IMR-90 (cell line): ENCODE measurements around the gene SLC19A2. TPM values are rescaled to one million over a fixed set of nuclear protein-coding genes. Genes with fewer than 3 reads are reported as not detected.

ENCODE experiments used
- ATAC-seq: fragments of 200-7000 bp; cut with Tn5 transposase; 2 replicates; pipeline ENCODE4 v1.9.1; 2020; ENCODE audit warnings: low read depth, mild to moderate bottlenecking, moderate library complexity
- BruUV-seq: library from RNA; stranded (reverse); fragments of 400-500 nt; replicated peaks from 2 replicates; lab custom pipeline; 2021; lab: Mats Ljungman, UMichigan
- CTCF ChIA-PET: fragments of 300-600 bp; formaldehyde crosslinking; extraction: SDS; loops from one replicate; lab custom pipeline; 2021; ENCODE audit warnings: antibody characterized with exemption; lab: Yijun Ruan, JAX
- POLR2A ChIA-PET: fragments of 300-600 bp; sonication (Branson Sonifier 250); formaldehyde crosslinking; loops from one replicate; lab custom pipeline; 2022; ENCODE audit warnings: antibody characterized with exemption; ENCODE audit not compliant: unreplicated experiment; lab: Charles Lee
- DNase-seq: peaks from one replicate; pipeline ENCODE4 v3.0.0; 2013
- H2AFZ ChIP-seq: replicated peaks from 2 replicates; pipeline ENCODE3; 2013; ENCODE audit warnings: low read length, mild to moderate bottlenecking; ENCODE audit not compliant: poor library complexity
- H2AK5ac ChIP-seq: 2 replicates; pipeline ENCODE4 v1.6.1; 2013; ENCODE audit warnings: low read depth, low read length, inconsistent platforms
- H2AK9ac ChIP-seq: replicated peaks from 2 replicates; pipeline ENCODE3; 2013; ENCODE audit warnings: mild to moderate bottlenecking, low read depth, low read length, moderate library complexity; ENCODE audit not compliant: poor library complexity
- H2BK120ac ChIP-seq: 2 replicates; pipeline ENCODE4 v1.6.1; 2013; ENCODE audit warnings: low read depth, low read length, inconsistent platforms
- H2BK15ac ChIP-seq: 3 replicates; pipeline ENCODE4 v1.6.1; 2013; ENCODE audit warnings: low read depth, low read length, inconsistent platforms
- H2BK20ac ChIP-seq: 2 replicates; pipeline ENCODE4 v1.6.1; 2013; ENCODE audit warnings: low read depth, mild to moderate bottlenecking, inconsistent platforms, low read length, moderate library complexity
- H2BK5ac ChIP-seq: 2 replicates; pipeline ENCODE4 v1.6.1; 2013; ENCODE audit warnings: mild to moderate bottlenecking, low read depth, low read length, inconsistent platforms; ENCODE audit not compliant: poor library complexity, severe bottlenecking
- H3K14ac ChIP-seq: replicated peaks from 2 replicates; pipeline ENCODE4 v1.6.1; 2013; ENCODE audit warnings: low read depth, low read length, inconsistent platforms
- H3K18ac ChIP-seq: 2 replicates; pipeline ENCODE4 v1.6.1; 2013; ENCODE audit warnings: low read depth, low read length, control low read depth
- H3K23ac ChIP-seq: 2 replicates; pipeline ENCODE4 v1.6.1; 2013; ENCODE audit warnings: low read depth, low read length, inconsistent platforms
- H3K27ac ChIP-seq: 2 replicates; pipeline ENCODE4 v1.5.1; 2013; ENCODE audit warnings: mild to moderate bottlenecking, control low read depth, low read length; ENCODE audit not compliant: insufficient read depth
- H3K27me3 ChIP-seq: 2 replicates; pipeline ENCODE4 v1.6.1; 2013; ENCODE audit warnings: low read length; ENCODE audit not compliant: control insufficient read depth, insufficient read depth
- H3K36me3 ChIP-seq: 2 replicates; pipeline ENCODE4 v1.6.1; 2013; ENCODE audit warnings: low read length, mixed read lengths; ENCODE audit not compliant: control insufficient read depth, insufficient read depth
- H3K4ac ChIP-seq: 2 replicates; pipeline ENCODE4 v1.6.1; 2013; ENCODE audit warnings: low read depth, low read length, inconsistent platforms
- H3K4me1 ChIP-seq: 2 replicates; pipeline ENCODE4 v1.6.1; 2013; ENCODE audit warnings: low read length, mixed read lengths; ENCODE audit not compliant: control insufficient read depth, insufficient read depth
- H3K4me2 ChIP-seq: 2 replicates; pipeline ENCODE4 v1.6.1; 2013; ENCODE audit warnings: low read depth, mild to moderate bottlenecking, control low read depth, low read length, moderate library complexity
- H3K4me3 ChIP-seq: 2 replicates; pipeline ENCODE4 v1.5.1; 2013; ENCODE audit warnings: low read depth, mild to moderate bottlenecking, control low read depth, low read length, moderate library complexity; ENCODE audit not compliant: insufficient read depth
- H3K56ac ChIP-seq: 2 replicates; pipeline ENCODE4 v1.6.1; 2013; ENCODE audit warnings: low read length, inconsistent platforms; ENCODE audit not compliant: insufficient read depth; ENCODE audit errors: extremely low read depth
- H3K79me1 ChIP-seq, 2 experiments: 2 replicates each; pipeline ENCODE4 v1.6.1; 2013; ENCODE audit warnings: low read length in 2 of 2, inconsistent platforms in 1 of 2, low read depth in 1 of 2
- H3K9ac ChIP-seq: 2 replicates; pipeline ENCODE4 v1.6.1; 2013; ENCODE audit warnings: low read depth, low read length, control low read depth
- H3K9me1 ChIP-seq: 2 replicates; pipeline ENCODE4 v1.6.1; 2013; ENCODE audit warnings: low read length, inconsistent platforms; ENCODE audit not compliant: insufficient read depth
- H3K9me3 ChIP-seq: 2 replicates; pipeline ENCODE4 v1.6.1; 2013; ENCODE audit warnings: low read length; ENCODE audit not compliant: control insufficient read depth, insufficient read depth
- H4K20me1 ChIP-seq: 2 replicates; pipeline ENCODE4 v1.6.1; 2013; ENCODE audit warnings: low read length, inconsistent platforms; ENCODE audit not compliant: insufficient read depth
- H4K5ac ChIP-seq: 2 replicates; pipeline ENCODE4 v1.6.1; 2013; ENCODE audit warnings: mild to moderate bottlenecking, low read depth, low read length, control low read depth
- H4K8ac ChIP-seq, 2 experiments: 2 replicates each; pipeline ENCODE4 v1.6.1; 2013; ENCODE audit warnings: low read depth in 2 of 2, low read length in 2 of 2, control low read depth in 1 of 2, inconsistent platforms in 1 of 2
- H4K91ac ChIP-seq: 2 replicates; pipeline ENCODE4 v1.6.1; 2013; ENCODE audit warnings: low read depth, low read length, inconsistent platforms; ENCODE audit not compliant: insufficient read depth
- BHLHE40 ChIP-seq: fragments of 150-350 bp; IDR thresholded peaks from 2 replicates; pipeline ENCODE4 v1.6.1; 2016; ENCODE audit warnings: mild to moderate bottlenecking, low read depth, low read length
- CEBPB ChIP-seq: IDR thresholded peaks from 2 replicates; pipeline ENCODE4 v1.6.1; 2012; ENCODE audit warnings: low read depth, low read length, improper control_type of control experiment
- CHD1 ChIP-seq: IDR thresholded peaks from 2 replicates; pipeline ENCODE4 v1.6.1; 2012; ENCODE audit warnings: low read depth, low read length, improper control_type of control experiment
- MAFK ChIP-seq: IDR thresholded peaks from 2 replicates; pipeline ENCODE4 v1.6.1; 2012; ENCODE audit warnings: low read depth, low read length, improper control_type of control experiment
- MAZ ChIP-seq: IDR thresholded peaks from 2 replicates; pipeline ENCODE4 v1.6.1; 2012; ENCODE audit warnings: low read depth, mild to moderate bottlenecking, low read length, improper control_type of control experiment, moderate library complexity, borderline replicate concordance
- MXI1 ChIP-seq: IDR thresholded peaks from 2 replicates; pipeline ENCODE4 v1.6.1; 2012; ENCODE audit warnings: low read depth, mild to moderate bottlenecking, low read length, moderate library complexity, borderline replicate concordance
- NFE2L2 ChIP-seq: fragments of 150-350 bp; IDR thresholded peaks from 2 replicates; pipeline ENCODE4 v1.6.1; 2016; ENCODE audit warnings: low read depth, mild to moderate bottlenecking, low read length
- RAD21 ChIP-seq: IDR thresholded peaks from 2 replicates; pipeline ENCODE4 v1.6.1; 2012; ENCODE audit warnings: low read length, improper control_type of control experiment
- RCOR1 ChIP-seq: IDR thresholded peaks from 2 replicates; pipeline ENCODE4 v1.6.1; 2012; ENCODE audit warnings: mild to moderate bottlenecking, low read length, improper control_type of control experiment; ENCODE audit not compliant: insufficient replicate concordance
- RFX5 ChIP-seq: IDR thresholded peaks from 2 replicates; pipeline ENCODE4 v1.8.0; 2012; ENCODE audit warnings: low read depth, mild to moderate bottlenecking, low read length, moderate library complexity
- SMC3 ChIP-seq: fragments of 150-350 bp; IDR thresholded peaks from 2 replicates; pipeline ENCODE4 v1.6.1; 2016; ENCODE audit warnings: low read depth, mild to moderate bottlenecking, antibody characterized with exemption, low read length, moderate library complexity
- WGBS, 2 experiments: methylation state at CpG; one replicate each; pipeline versions ENCODE4 v1.1.5 to v1.1.7; 2013; ENCODE audit warnings: missing lambda C conversion rate in 2 of 2; ENCODE audit not compliant: insufficient read length in 1 of 2; ENCODE audit errors: extremely low coverage in 2 of 2; 5-methylcytosine and 5-hydroxymethylcytosine counted together
- dilution Hi-C: fragments of 300-500 bp; cut with HindIII; formaldehyde crosslinking; loops from one replicate; pipeline ENCODE4 v1.14.3; 2018; ENCODE audit warnings: low sequenced_read_pairs; ENCODE audit not compliant: unreplicated experiment
- in situ Hi-C: fragments of 300-500 bp; cut with MboI; formaldehyde crosslinking; loops from 3 replicates; pipeline ENCODE4 v1.14.3; 2019; ENCODE audit warnings: low sequenced_read_pairs, inconsistent platforms, mixed read lengths
- intact Hi-C: fragments of 100-400 bp; cut with micrococcal nuclease; formaldehyde crosslinking; loops from 2 replicates; pipeline ENCODE4 v1.10.0; 2022
- polyA plus RNA-seq, 3 experiments: library from polyadenylated mRNA; depleted of rRNA; stranded (reverse); fragments of >200 nt; gene quantifications; 2 replicates each; pipeline ENCODE4 v1.2.3, GENCODE V29; 2012; ENCODE audit warnings: low replicate concordance in 1 of 3
- total RNA-seq: library from RNA; depleted of rRNA; stranded (reverse); fragments of >200 nt; gene quantifications from 2 replicates; pipeline ENCODE4 v1.2.3, GENCODE V29; 2012
- TF ChIP-seq, protein P1 (sequence below): conservative IDR thresholded peaks from 2 replicates; pipeline ENCODE4 v1.5.1; 2012; ENCODE audit warnings: mild to moderate bottlenecking, low read depth, low read length, improper control_type of control experiment
- TF ChIP-seq, protein P2 (sequence below): fragments of 150-350 bp; IDR thresholded peaks from 2 replicates; pipeline ENCODE4 v1.6.1; 2016; ENCODE audit warnings: low read depth, mild to moderate bottlenecking, low read length, moderate library complexity, borderline replicate concordance

The SLC19A2 gene
- total and polyA plus RNA-seq, 2 of the 4 experiments (the other 2 are of a cell fraction): 3.6 to 5.2 TPM

DNA sequence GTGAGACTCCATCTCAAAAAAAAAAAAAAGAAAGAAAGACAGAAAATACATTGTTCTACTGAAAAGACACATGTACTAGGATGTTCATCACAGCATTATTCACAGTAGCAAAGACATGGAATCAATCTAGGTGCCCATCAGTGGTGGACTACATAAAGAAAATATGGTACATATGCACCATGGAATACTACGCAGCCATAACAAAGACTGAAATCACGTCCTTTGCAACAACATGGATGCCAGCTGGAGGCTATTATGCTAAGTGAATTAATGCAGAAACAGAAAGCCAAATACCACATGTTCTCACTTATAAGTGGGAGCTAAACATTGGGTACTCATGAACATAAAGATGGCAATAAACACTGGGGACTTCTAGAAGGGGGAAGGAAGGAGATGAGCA lies 48.9 kb upstream of the SLC19A2 start:
- Histone ChIP-seq H2BK15ac (no peak overlapping the region), H2AK5ac (no peak overlapping the region), H3K9ac (no peak overlapping the region), H2AFZ (no peak overlapping the region), H4K20me1 (no peaks in the 10 kb centered on the region), H2BK5ac (no peak overlapping the region), H3K18ac (no peak overlapping the region), H2AK9ac (no peak overlapping the region), H3K27me3 (no peaks in the 10 kb centered on the region), H3K14ac (no peak overlapping the region), H2BK20ac (no peak overlapping the region), H3K79me1 (no peaks in the 10 kb centered on the region), H3K9me1 (no peaks in the 10 kb centered on the region; the same call in 1 of the 2 replicates), H3K4me3 (no peak overlapping the region), H3K4me1 (0 out of 2 replicates have a peak, but pooled peaks cover 2% of the 10 kb centered on the region), H2BK120ac (no peak overlapping the region), H3K9me3 (no peaks in the 10 kb centered on the region), H4K91ac (no peak overlapping the region), H4K8ac (no peak overlapping the region), H3K56ac (no peak overlapping the region), H3K36me3 (no peaks in the 10 kb centered on the region), H3K27ac (no peak overlapping the region), H3K23ac (no peak overlapping the region), H3K4me2 (no peak overlapping the region), H4K5ac (no peak overlapping the region), H3K4ac (no peak overlapping the region)
- ChIA-PET CTCF (interaction anchor here (1.2 kb wide), 1 partner anchor 11 kb away, joined by 3 read pairs; no protein-coding TSS in a partner anchor), POLR2A (interaction anchor here (0.6 kb wide), 1 partner anchor 166 kb away, joined by 3 read pairs; no protein-coding TSS in a partner anchor)
- dilution Hi-C loops: no loop called here
- intact Hi-C loops: no loop called here
- DNase-seq (no peak), ATAC-seq (no peak)
- no TSS peak for BruUV-seq
- TF ChIP-seq MAZ (no peak), MAFK (no peak), BHLHE40 (no peak), NFE2L2 (no peak), SMC3 (no peak), MXI1 (no peak), RFX5 (no peak), RAD21 (no peak), RCOR1 (no peak), CHD1 (no peak), CEBPB (no peak)
- TF ChIP-seq, protein P1, sequence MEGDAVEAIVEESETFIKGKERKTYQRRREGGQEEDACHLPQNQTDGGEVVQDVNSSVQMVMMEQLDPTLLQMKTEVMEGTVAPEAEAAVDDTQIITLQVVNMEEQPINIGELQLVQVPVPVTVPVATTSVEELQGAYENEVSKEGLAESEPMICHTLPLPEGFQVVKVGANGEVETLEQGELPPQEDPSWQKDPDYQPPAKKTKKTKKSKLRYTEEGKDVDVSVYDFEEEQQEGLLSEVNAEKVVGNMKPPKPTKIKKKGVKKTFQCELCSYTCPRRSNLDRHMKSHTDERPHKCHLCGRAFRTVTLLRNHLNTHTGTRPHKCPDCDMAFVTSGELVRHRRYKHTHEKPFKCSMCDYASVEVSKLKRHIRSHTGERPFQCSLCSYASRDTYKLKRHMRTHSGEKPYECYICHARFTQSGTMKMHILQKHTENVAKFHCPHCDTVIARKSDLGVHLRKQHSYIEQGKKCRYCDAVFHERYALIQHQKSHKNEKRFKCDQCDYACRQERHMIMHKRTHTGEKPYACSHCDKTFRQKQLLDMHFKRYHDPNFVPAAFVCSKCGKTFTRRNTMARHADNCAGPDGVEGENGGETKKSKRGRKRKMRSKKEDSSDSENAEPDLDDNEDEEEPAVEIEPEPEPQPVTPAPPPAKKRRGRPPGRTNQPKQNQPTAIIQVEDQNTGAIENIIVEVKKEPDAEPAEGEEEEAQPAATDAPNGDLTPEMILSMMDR: no peak
- TF ChIP-seq, protein P2, sequence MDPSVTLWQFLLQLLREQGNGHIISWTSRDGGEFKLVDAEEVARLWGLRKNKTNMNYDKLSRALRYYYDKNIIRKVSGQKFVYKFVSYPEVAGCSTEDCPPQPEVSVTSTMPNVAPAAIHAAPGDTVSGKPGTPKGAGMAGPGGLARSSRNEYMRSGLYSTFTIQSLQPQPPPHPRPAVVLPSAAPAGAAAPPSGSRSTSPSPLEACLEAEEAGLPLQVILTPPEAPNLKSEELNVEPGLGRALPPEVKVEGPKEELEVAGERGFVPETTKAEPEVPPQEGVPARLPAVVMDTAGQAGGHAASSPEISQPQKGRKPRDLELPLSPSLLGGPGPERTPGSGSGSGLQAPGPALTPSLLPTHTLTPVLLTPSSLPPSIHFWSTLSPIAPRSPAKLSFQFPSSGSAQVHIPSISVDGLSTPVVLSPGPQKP: no peak
- WGBS, 2 experiments: no CpG with 5 or more reads among the region's 2 CpGs
- in situ Hi-C loops: no loop called here
